ENCODE measurements around the gene KRT32.

Gene KRT32

GRCh38 chr17:41492351-41492750 is 25.2 kb upstream of the KRT32 start:
- no peak for DNase-seq

- DNase-seq = no peak
These were observed 24.3 kb upstream of the KRT32 start for GRCh38 chr17:41491476-41491875.

GRCh38 chr17:41490000-41490990 is 23.1 kb upstream of the KRT32 start:
- DNase-seq = no peak

- no peak for DNase-seq
These were observed 22.3 kb upstream of the KRT32 start, which contains the start of gene KRT36 for GRCh38 chr17:41489531-41489930. TSS of gene KRT36 (minus strand) at chr17:41489910. CDS start at chr17:41489864, 46 bp downstream.

- no peak for DNase-seq
These were observed 19.8 kb upstream of the KRT32 start for GRCh38 chr17:41486809-41487530.

- no peak for DNase-seq
These were observed 19.1 kb upstream of the KRT32 start for GRCh38 chr17:41486316-41486715.

- no peak for DNase-seq
These were observed 18.0 kb upstream of the KRT32 start for GRCh38 chr17:41484920-41485904.

GRCh38 chr17:41483991-41484826 is 17.0 kb upstream of the KRT32 start:
- DNase-seq = no peak

GRCh38 chr17:41483531-41483930 is 16.3 kb upstream of the KRT32 start:
- no peak for DNase-seq

- no peak for DNase-seq
These were observed 13.8 kb upstream of the KRT32 start, which contains the start of gene KRT35 for GRCh38 chr17:41481036-41481435. TSS of gene KRT35 (minus strand) at chr17:41481151. CDS start at chr17:41481097, 54 bp downstream.

- no peak for DNase-seq
These were observed 13.4 kb upstream of the KRT32 start for GRCh38 chr17:41480581-41480980.

GRCh38 chr17:41480136-41480535 is 12.9 kb upstream of the KRT32 start:
- DNase-seq = no peak

- no peak for DNase-seq
These were observed 11.1 kb upstream of the KRT32 start for GRCh38 chr17:41478237-41478636.

GRCh38 chr17:41476866-41477815 is 10.0 kb upstream of the KRT32 start:
- DNase-seq = no peak

- no peak for DNase-seq
These were observed 8.2 kb upstream of the KRT32 start for GRCh38 chr17:41475421-41475820.

- DNase-seq = no peak
These were observed 7.7 kb upstream of the KRT32 start for GRCh38 chr17:41474863-41475262.

- no peak for DNase-seq
These were observed 1.2 kb upstream of the KRT32 start for GRCh38 chr17:41468346-41468745.

GRCh38 chr17:41467561-41467960 is 375 bp upstream of the KRT32 start:
- DNase-seq = no peak

GRCh38 chr17:41464682-41465081 is 2.5 kb downstream of the KRT32 start:
- peak; percentile 33 for DNase-seq

- no peak for DNase-seq
These were observed 3.0 kb downstream of the KRT32 start for GRCh38 chr17:41464173-41464572.

All from COR-L47 (cell line).